ENCODE results near the gene MAML2. TPM values are rescaled to one million over a fixed set of nuclear protein-coding genes. Genes with fewer than 3 reads are reported as not detected.

The MAML2 gene
- total RNA-seq, 3 donors from 2014 or later: 45.6 to 82.8 (median 68.2) TPM

- H3K36me3 ChIP-seq: no peaks in the 10 kb centered on the region
- TF ChIP-seq POLR2AphosphoS5 (IDR thresholded peaks at IDR 0.05): no peak
- no peak for TF ChIP-seq CTCF (IDR thresholded peaks at IDR 0.05)
- TF ChIP-seq POLR2A (IDR thresholded peaks at IDR 0.05): no peak
- no peaks in the 10 kb centered on the region for H3K27me3 ChIP-seq
- no peak overlapping the region for H3K27ac ChIP-seq
- H3K4me3 ChIP-seq: no peak overlapping the region
- no peaks in the 10 kb centered on the region for H3K9me3 ChIP-seq
- no peak for DNase-seq (ENCODE audit: low spot score in 2 of 2)
- intact Hi-C loops (cut with DNase I; ENCODE audit: low total_unique reads): no loop called here
- peaks cover 0 to 11% of the 10 kb centered on the region in 2 donors for H3K4me1 ChIP-seq
Measured at GRCh38 chr11:95994329-95994728, 348.7 kb downstream of the MAML2 start.

- Histone ChIP-seq H3K27ac (peak overlapping the region in 1 of 2 donors; percentile 17), H3K9me3 (no peaks in the 10 kb centered on the region), H3K36me3 (no peaks in the 10 kb centered on the region), H3K27me3 (no peaks in the 10 kb centered on the region), H3K4me1 (peaks cover 0 to 11% of the 10 kb centered on the region in 2 donors), H3K4me3 (no peak overlapping the region)
- intact Hi-C loops (cut with DNase I; ENCODE audit: low total_unique reads): no loop called here
- TF ChIP-seq POLR2A (IDR thresholded peaks at IDR 0.05) (no peak), CTCF (IDR thresholded peaks at IDR 0.05) (no peak), POLR2AphosphoS5 (IDR thresholded peaks at IDR 0.05) (no peak)
- DNase-seq (ENCODE audit: low spot score in 2 of 2): no peak
Measured at GRCh38 chr11:95993438-95994298, 349.3 kb downstream of the MAML2 start.

GRCh38 chr11:95991545-95991944 is 351.4 kb downstream of the MAML2 start:
- Histone ChIP-seq H3K9me3 (no peaks in the 10 kb centered on the region), H3K4me3 (no peak overlapping the region), H3K27ac (peak overlapping the region; percentile 37 to 48), H3K36me3 (no peaks in the 10 kb centered on the region), H3K4me1 (peaks cover 0 to 7% of the 10 kb centered on the region in 2 donors), H3K27me3 (no peaks in the 10 kb centered on the region)
- TF ChIP-seq POLR2AphosphoS5 (IDR thresholded peaks at IDR 0.05): no peak
- TF ChIP-seq CTCF (IDR thresholded peaks at IDR 0.05): no peak
- no peak for TF ChIP-seq POLR2A (IDR thresholded peaks at IDR 0.05)
- intact Hi-C loops (cut with DNase I; ENCODE audit: low total_unique reads): no loop called here
- DNase-seq (ENCODE audit: low spot score in 2 of 2): no peak

GRCh38 chr11:95991101-95991500 is 351.9 kb downstream of the MAML2 start:
- DNase-seq (ENCODE audit: low spot score in 2 of 2): no peak
- Histone ChIP-seq H3K4me1 (peaks cover 0 to 6% of the 10 kb centered on the region in 2 donors), H3K9me3 (no peaks in the 10 kb centered on the region), H3K27ac (peak overlapping the region; percentile 37 to 48), H3K27me3 (no peaks in the 10 kb centered on the region), H3K36me3 (no peaks in the 10 kb centered on the region), H3K4me3 (no peak overlapping the region)
- no peak for TF ChIP-seq POLR2AphosphoS5 (IDR thresholded peaks at IDR 0.05)
- TF ChIP-seq CTCF (IDR thresholded peaks at IDR 0.05): no peak
- TF ChIP-seq POLR2A (IDR thresholded peaks at IDR 0.05): no peak
- intact Hi-C loops (cut with DNase I; ENCODE audit: low total_unique reads): no loop called here

GRCh38 chr11:95989780-95990179 is 353.2 kb downstream of the MAML2 start:
- Histone ChIP-seq H3K4me3 (no peak overlapping the region), H3K4me1 (peaks cover 0 to 6% of the 10 kb centered on the region in 2 donors), H3K27ac (no peak overlapping the region), H3K27me3 (no peaks in the 10 kb centered on the region), H3K36me3 (no peaks in the 10 kb centered on the region), H3K9me3 (no peaks in the 10 kb centered on the region)
- intact Hi-C loops (cut with DNase I; ENCODE audit: low total_unique reads): no loop called here
- DNase-seq (ENCODE audit: low spot score in 2 of 2): no peak
- no peak for TF ChIP-seq CTCF (IDR thresholded peaks at IDR 0.05)
- TF ChIP-seq POLR2AphosphoS5 (IDR thresholded peaks at IDR 0.05): no peak
- no peak for TF ChIP-seq POLR2A (IDR thresholded peaks at IDR 0.05)
